Lower lobe of right lung (tissue), 2 donors: Measurements from ENCODE around the gene SPIN3. TPM values are rescaled to one million over a fixed set of nuclear protein-coding genes. Genes with fewer than 3 reads are reported as not detected.
"Not testable (repeated sequence)": the region's sequence is repeated elsewhere in the genome, so short reads cannot be mapped to it uniquely, and the experiment has no call there.

ENCODE experiments used
- ATAC-seq, 2 donors: fragments of 200-7000 bp; cut with Tn5 transposase; one replicate each; pipeline ENCODE4 v1.9.1; 2020 to 2022; ENCODE audit warnings: mild to moderate bottlenecking in 2 of 2, moderate library complexity in 2 of 2
- DNase-seq: peaks from one replicate; pipeline ENCODE4 v3.0.0-alpha.2; 2020
- H3K27ac ChIP-seq: fragments of 200-600 bp; one replicate; pipeline ENCODE4 v1.8.0; 2022
- H3K27me3 ChIP-seq: fragments of 200-600 bp; one replicate; pipeline ENCODE4 v1.8.0; 2022; ENCODE audit warnings: low read depth
- H3K36me3 ChIP-seq: fragments of 200-600 bp; one replicate; pipeline ENCODE4 v1.8.0; 2022; ENCODE audit warnings: mild to moderate bottlenecking
- H3K4me1 ChIP-seq: fragments of 200-600 bp; one replicate; pipeline ENCODE4 v1.8.0; 2022
- H3K4me3 ChIP-seq: fragments of 200-600 bp; one replicate; pipeline ENCODE4 v1.8.0; 2022; ENCODE audit warnings: mild to moderate bottlenecking
- H3K9me3 ChIP-seq: fragments of 200-600 bp; one replicate; pipeline ENCODE4 v1.8.0; 2022
- intact Hi-C: fragments of 100-400 bp; cut with DNase I; formaldehyde crosslinking; loops from one replicate; pipeline ENCODE4 v1.11.0; 2022
- long read RNA-seq: library from polyadenylated mRNA; unstranded; transcript quantifications from one replicate; pipeline ENCODE4 v2.0.0, GENCODE V29; 2021
- total RNA-seq: library from RNA; stranded (reverse); fragmentation: NEBNext Ultra II Directional; extraction: Animal tissue kit (Norgen Biotek cat#: 25700); gene quantifications from one replicate; pipeline ENCODE4 v1.2.1, GENCODE V29; 2021
- TF ChIP-seq, protein P1 (sequence below): fragments of 200-600 bp; IDR thresholded peaks from one replicate; pipeline ENCODE4 v1.8.0; 2022; ENCODE audit warnings: antibody characterized with exemption, mild to moderate bottlenecking
- donor health status: DM: no; HTN: yes; CAD: no; lungs with severe emphysema.

Gene SPIN3
- 12.2 TPM for total RNA-seq
- long read RNA-seq, full-length matches to known transcripts, result 12 of 14 reads
- long read RNA-seq, partial matches to known transcripts, result 1 of 14 reads
- long read RNA-seq, other reads (novel, unspliced or antisense), result 1 of 14 reads

DNA sequence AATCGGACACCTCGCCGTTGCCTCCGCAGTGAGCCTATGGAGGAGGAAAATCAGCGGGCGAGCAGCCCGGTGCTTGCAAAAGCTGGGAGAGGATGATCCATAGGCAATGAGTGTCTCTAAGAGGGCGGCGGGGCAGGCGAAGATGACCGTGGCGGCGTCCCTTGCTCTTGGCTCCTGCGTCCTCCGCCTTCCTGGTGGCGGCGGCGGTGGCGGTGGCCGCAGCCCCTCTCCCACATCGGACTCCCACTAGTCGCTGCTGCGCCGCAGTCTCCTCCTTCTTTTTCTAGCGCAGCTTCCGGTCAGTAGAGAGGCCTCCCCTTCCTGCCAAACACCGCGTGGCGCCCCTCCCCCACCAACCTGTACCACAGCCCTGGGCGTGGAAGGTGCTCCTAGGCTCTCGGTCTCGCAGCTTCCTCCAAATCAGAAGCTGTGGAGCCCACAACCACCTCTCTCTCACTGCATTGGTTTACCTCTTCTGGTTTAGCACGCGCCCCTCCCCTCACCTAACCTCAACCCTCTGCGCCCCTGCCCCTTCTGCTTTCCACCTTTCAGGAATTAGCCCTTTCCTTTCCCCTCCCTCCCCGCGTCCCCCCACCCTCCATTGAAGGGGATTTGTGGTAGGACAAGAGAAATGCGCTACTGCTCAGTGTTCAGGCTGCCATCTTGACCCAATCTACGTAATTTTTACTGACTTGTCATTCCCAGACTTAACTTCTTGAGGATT is at the start of gene SPIN3:
Gene SPIN3 (minus strand): TSS at position 271 of the 724 bp plus-strand sequence. CDS start 594 bp downstream, outside the sequence.
- ATAC-seq (peak; percentile 99), DNase-seq (peak; percentile 87)
- intact Hi-C loops, result no loop called here
- Histone ChIP-seq H3K9me3 (no peaks in the 10 kb centered on the region), H3K27me3 (no peaks in the 10 kb centered on the region), H3K4me1 (peaks cover 4% of the 10 kb centered on the region), H3K36me3 (no peaks in the 10 kb centered on the region), H3K4me3 (peak within 1 kb of the TSS; percentile 72), H3K27ac (peak within 1 kb of the TSS; percentile 72)
- TF ChIP-seq, protein P1, sequence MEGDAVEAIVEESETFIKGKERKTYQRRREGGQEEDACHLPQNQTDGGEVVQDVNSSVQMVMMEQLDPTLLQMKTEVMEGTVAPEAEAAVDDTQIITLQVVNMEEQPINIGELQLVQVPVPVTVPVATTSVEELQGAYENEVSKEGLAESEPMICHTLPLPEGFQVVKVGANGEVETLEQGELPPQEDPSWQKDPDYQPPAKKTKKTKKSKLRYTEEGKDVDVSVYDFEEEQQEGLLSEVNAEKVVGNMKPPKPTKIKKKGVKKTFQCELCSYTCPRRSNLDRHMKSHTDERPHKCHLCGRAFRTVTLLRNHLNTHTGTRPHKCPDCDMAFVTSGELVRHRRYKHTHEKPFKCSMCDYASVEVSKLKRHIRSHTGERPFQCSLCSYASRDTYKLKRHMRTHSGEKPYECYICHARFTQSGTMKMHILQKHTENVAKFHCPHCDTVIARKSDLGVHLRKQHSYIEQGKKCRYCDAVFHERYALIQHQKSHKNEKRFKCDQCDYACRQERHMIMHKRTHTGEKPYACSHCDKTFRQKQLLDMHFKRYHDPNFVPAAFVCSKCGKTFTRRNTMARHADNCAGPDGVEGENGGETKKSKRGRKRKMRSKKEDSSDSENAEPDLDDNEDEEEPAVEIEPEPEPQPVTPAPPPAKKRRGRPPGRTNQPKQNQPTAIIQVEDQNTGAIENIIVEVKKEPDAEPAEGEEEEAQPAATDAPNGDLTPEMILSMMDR, result no peak

DNA sequence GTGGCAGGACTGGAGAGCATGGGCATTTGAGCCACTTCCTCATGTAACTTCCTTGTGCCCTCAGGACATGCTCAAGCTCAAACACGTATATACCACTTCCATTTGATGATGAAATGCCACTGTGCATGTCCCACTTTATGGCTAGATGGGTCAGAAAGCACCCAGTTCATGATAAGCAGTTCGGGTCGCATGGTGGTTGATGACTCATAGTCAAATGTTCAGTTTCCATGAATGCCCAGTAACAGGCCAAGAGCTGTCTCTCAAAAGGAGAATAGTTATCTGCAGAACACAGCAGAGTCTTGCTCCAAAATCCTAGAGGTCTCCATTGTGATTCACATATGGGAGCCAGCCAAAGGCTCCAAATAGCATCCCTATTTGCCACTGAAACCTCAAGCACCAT is 48.9 kb upstream of the SPIN3 start:
- Histone ChIP-seq H3K36me3 (no peaks in the 10 kb centered on the region), H3K4me1 (no peaks in the 10 kb centered on the region), H3K27me3 (no peaks in the 10 kb centered on the region), H3K27ac (no peak overlapping the region), H3K9me3 (no peaks in the 10 kb centered on the region), H3K4me3 (no peak overlapping the region)
- DNase-seq (no peak), ATAC-seq (no peak)
- TF ChIP-seq, protein P1, result no peak
- intact Hi-C loops, result no loop called here

DNA sequence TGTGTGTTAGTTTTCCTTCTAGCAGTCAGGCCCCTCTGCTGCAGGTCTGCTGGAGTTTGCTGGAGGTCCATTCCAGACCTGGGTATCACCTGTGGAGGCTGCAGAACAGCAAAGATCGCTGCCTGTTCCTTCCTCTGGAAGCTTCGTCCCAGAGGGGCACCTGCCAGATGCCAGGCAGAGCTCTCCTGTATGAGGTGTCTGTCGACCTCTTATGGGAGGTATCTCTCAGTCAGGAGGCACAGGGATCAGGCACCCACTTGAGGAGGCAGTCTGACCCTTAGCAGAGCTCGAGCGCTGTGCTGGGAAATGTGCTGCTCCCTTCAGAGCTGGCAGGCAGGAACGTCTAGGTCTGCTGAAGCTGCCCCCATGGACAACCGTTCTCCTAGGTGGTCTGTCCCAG is 41.9 kb upstream of the SPIN3 start:
- H3K27me3 ChIP-seq, H3K9me3 ChIP-seq, H3K27ac ChIP-seq, ATAC-seq, H3K36me3 ChIP-seq, H3K4me3 ChIP-seq, DNase-seq, intact Hi-C loops, H3K4me1 ChIP-seq: not testable (repeated sequence)

DNA sequence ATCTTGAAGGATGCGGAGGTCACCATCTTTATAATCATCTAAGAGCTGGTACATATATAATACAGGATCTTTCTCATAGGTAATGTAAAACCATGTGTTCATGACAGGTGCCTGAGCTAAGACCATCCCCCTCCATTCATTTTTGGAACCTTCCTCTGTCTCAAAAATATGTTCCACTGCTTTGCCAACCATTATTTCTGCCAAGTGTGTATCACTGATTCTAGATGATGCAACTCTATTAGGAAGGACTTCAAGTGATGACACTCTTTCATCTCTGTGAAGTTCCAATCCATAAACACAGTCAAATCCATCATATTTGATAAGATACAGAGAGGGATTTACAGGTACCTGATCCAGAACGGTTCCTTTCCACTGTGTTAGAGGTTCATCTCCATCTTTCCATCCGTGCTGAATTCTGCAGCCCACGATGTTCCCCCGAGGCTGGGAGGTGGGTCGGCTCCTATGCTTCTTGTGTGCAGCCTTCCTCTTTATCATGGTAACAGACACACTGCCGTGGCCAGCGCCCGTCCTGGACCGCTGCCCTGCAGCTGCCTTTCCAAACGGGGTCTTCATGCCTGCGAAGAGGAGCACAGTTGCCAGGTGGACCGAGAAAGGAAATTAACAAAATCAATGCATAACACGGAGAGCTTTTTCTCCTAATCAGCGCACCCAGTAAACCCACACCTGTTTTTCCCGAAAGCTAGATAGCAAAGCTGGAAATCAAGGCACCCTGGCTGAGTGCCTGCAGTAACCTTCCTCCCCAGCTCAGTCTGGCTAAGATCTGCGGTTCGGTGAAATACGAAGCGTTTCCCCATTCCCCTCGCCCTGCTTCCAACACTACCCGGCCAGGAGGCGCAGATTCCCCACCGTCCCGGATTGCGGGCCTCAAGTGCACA is 718 bp downstream of the SPIN3 start:
- peaks cover 4% of the 10 kb centered on the region for H3K4me1 ChIP-seq
- no peaks in the 10 kb centered on the region for H3K27me3 ChIP-seq
- H3K4me3 ChIP-seq, result peak overlapping the region; percentile 72
- TF ChIP-seq, protein P1, result no peak
- peak overlapping the region; percentile 72 for H3K27ac ChIP-seq
- ATAC-seq (no peak), DNase-seq (no peak)
- no peaks in the 10 kb centered on the region for H3K36me3 ChIP-seq
- H3K9me3 ChIP-seq, result no peaks in the 10 kb centered on the region
- intact Hi-C loops, result no loop called here

DNA sequence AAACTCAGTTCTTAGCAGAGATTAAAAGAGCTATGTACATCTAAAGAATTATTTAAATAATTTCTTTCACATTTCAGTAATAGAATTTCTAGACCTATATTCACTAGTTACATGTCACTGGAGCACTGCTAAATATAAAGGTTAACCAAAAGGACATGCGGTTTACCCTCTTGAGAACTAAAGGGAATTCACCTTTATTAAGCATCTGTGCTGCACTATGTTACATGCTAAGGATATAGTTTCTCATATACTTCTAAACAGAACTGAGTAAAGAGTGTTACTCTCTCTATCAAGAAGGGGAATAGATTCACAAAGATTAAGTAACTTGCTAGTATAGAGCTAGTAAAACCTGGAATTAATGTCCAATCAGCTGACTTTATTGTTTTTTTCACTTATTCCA is 7.6 kb downstream of the SPIN3 start:
- Histone ChIP-seq H3K4me1 (no peaks in the 10 kb centered on the region), H3K9me3 (no peaks in the 10 kb centered on the region), H3K27ac (no peak overlapping the region), H3K27me3 (no peaks in the 10 kb centered on the region), H3K36me3 (peaks cover 12% of the 10 kb centered on the region), H3K4me3 (no peak overlapping the region)
- no peak for ATAC-seq
- intact Hi-C loops, result no loop called here
- TF ChIP-seq, protein P1, result no peak
- no peak for DNase-seq
